Ishikawa (cell line): ENCODE measurements around the gene UCK1.

Experiments used
- CREB1 ChIP-seq: IDR thresholded peaks from 2 replicates; pipeline ENCODE4 v1.6.1; 2012; ENCODE audit warnings: low read depth
- EGR1 ChIP-seq: IDR thresholded peaks from 2 replicates; pipeline ENCODE4 v1.6.1; 2012
- EP300 ChIP-seq: IDR thresholded peaks from 2 replicates; pipeline ENCODE4 v1.6.1; 2012; ENCODE audit warnings: borderline replicate concordance
- FOXM1 ChIP-seq: IDR thresholded peaks from 2 replicates; pipeline ENCODE4 v1.6.1; 2012; ENCODE audit warnings: low read depth, borderline replicate concordance
- MAX ChIP-seq: IDR thresholded peaks from 2 replicates; pipeline ENCODE4 v1.6.1; 2012
- NFIC ChIP-seq: IDR thresholded peaks from 2 replicates; pipeline ENCODE4 v1.6.1; 2012
- TAF1 ChIP-seq: IDR thresholded peaks from 2 replicates; pipeline ENCODE4 v1.6.1; 2012; ENCODE audit warnings: low read depth, mild to moderate bottlenecking
- TEAD4 ChIP-seq: IDR thresholded peaks from 2 replicates; pipeline ENCODE4 v1.6.1; 2012
- ZBTB7A ChIP-seq: IDR thresholded peaks from 2 replicates; pipeline ENCODE4 v1.6.1; 2012; ENCODE audit warnings: low read depth

- TF ChIP-seq TAF1, result no peak
- TF ChIP-seq ZBTB7A, result no peak
- TF ChIP-seq TEAD4, result no peak
- TF ChIP-seq EGR1, result no peak
- TF ChIP-seq FOXM1, result no peak
- TF ChIP-seq MAX, result no peak
- TF ChIP-seq EP300, result no peak
- TF ChIP-seq CREB1, result no peak
- TF ChIP-seq NFIC, result no peak
Observed at GRCh38 chr9:131500939-131501541, 30.0 kb downstream of the UCK1 start.
